Neural cell (in vitro differentiated cells): Measurements from ENCODE around the gene CA6. TPM values are rescaled to one million over a fixed set of nuclear protein-coding genes. Genes with fewer than 3 reads are reported as not detected.
A peak's percentile ranks its signal among the peaks of the same experiment; 100 is the strongest.

Experiments used
- H2AFZ ChIP-seq: fragments of 200-600, 300-800 bp; sonication (generic), shearing (Covaris generic); 2 replicates; pipeline ENCODE4 v1.6.0; 2014; ENCODE audit warnings: low read depth, mild to moderate bottlenecking, antibody characterized with exemption, low read length, moderate library complexity
- H3F3A ChIP-seq: fragments of 200-600 bp; shearing (Covaris generic); 2 replicates; pipeline ENCODE4 v1.6.1; 2016; ENCODE audit warnings: mild to moderate bottlenecking, moderate library complexity, mixed read lengths, antibody characterized with exemption, low read length; ENCODE audit not compliant: insufficient read depth, poor library complexity, severe bottlenecking
- H3K27ac ChIP-seq: fragments of 200-600, 300-800 bp; sonication (generic), shearing (Covaris generic); 2 replicates; pipeline ENCODE4 v1.5.1; 2014; ENCODE audit warnings: mild to moderate bottlenecking, low read length, moderate library complexity
- H3K27me3 ChIP-seq: fragments of 300-800, 200-600 bp; sonication (generic), shearing (Covaris generic); 2 replicates; pipeline ENCODE4 v1.6.0; 2014; ENCODE audit warnings: mild to moderate bottlenecking, low read depth, low read length, moderate library complexity; ENCODE audit not compliant: insufficient read depth
- H3K36me3 ChIP-seq: fragments of 300-800, 200-600 bp; sonication (generic), shearing (Covaris generic); 2 replicates; pipeline ENCODE4 v1.5.1; 2014; ENCODE audit warnings: mild to moderate bottlenecking, antibody characterized with exemption, low read length, moderate library complexity; ENCODE audit not compliant: insufficient read depth
- H3K4me2 ChIP-seq: fragments of 300-800, 200-600 bp; sonication (generic), shearing (Covaris generic); 2 replicates; pipeline ENCODE4 v1.6.0; 2014; ENCODE audit warnings: mild to moderate bottlenecking, low read length
- H3K4me3 ChIP-seq: fragments of 300-800, 200-600 bp; sonication (generic), shearing (Covaris generic); 2 replicates; pipeline ENCODE4 v1.5.1; 2014; ENCODE audit warnings: mild to moderate bottlenecking, low read length, moderate library complexity
- H3K79me2 ChIP-seq: fragments of 200-600 bp; shearing (Covaris generic); replicated peaks from 2 replicates; pipeline ENCODE4 v1.6.0; 2014; ENCODE audit warnings: mild to moderate bottlenecking, low read length, moderate library complexity; ENCODE audit not compliant: insufficient read depth
- H3K9ac ChIP-seq: fragments of 300-800, 200-600 bp; sonication (generic), shearing (Covaris generic); 2 replicates; pipeline ENCODE4 v1.6.1; 2016; ENCODE audit warnings: mild to moderate bottlenecking, low read length, mixed read lengths
- H3K9me2 ChIP-seq: fragments of 200-600 bp; shearing (Covaris generic); 2 replicates; pipeline ENCODE4 v1.6.1; 2016; ENCODE audit warnings: mild to moderate bottlenecking, low read length, mixed read lengths; ENCODE audit not compliant: insufficient read depth
- H3K9me3 ChIP-seq: fragments of 200-600, 300-800 bp; sonication (generic), shearing (Covaris generic); 2 replicates; pipeline ENCODE4 v1.6.1; 2016; ENCODE audit warnings: mild to moderate bottlenecking, mixed run types, low read length, moderate library complexity, mixed read lengths
- H4K20me1 ChIP-seq: fragments of 200-600 bp; shearing (Covaris generic); 2 replicates; pipeline ENCODE4 v1.6.1; 2016; ENCODE audit warnings: mild to moderate bottlenecking, mixed run types; ENCODE audit not compliant: insufficient read depth
- EP300 ChIP-seq: fragments of 450-650 bp; conservative IDR thresholded peaks from 2 replicates; pipeline ENCODE4 v1.6.1; 2014; ENCODE audit warnings: antibody characterized with exemption, mild to moderate bottlenecking, moderate library complexity; ENCODE audit not compliant: poor library complexity, severe bottlenecking
- EZH2 ChIP-seq: fragments of 200-600, 300-800 bp; shearing (Covaris generic), sonication (generic); IDR thresholded peaks from 2 replicates; pipeline ENCODE4 v1.6.1; 2014; ENCODE audit warnings: antibody characterized with exemption, low read length, borderline replicate concordance, mild to moderate bottlenecking; ENCODE audit not compliant: insufficient read depth, poor library complexity, severe bottlenecking
- MXI1 ChIP-seq: fragments of 450-650 bp; conservative IDR thresholded peaks from 2 replicates; pipeline ENCODE4 v1.6.1; 2014; ENCODE audit warnings: antibody characterized with exemption, mild to moderate bottlenecking; ENCODE audit not compliant: poor library complexity, severe bottlenecking
- POLR2AphosphoS5 ChIP-seq: IDR thresholded peaks from 2 replicates; pipeline ENCODE4 v1.6.1; 2012
- RAD21 ChIP-seq: fragments of 450-650 bp; conservative IDR thresholded peaks from 2 replicates; pipeline ENCODE4 v1.6.1; 2014; ENCODE audit warnings: antibody characterized with exemption, mild to moderate bottlenecking, moderate library complexity
- SMC3 ChIP-seq: fragments of 450-650 bp; conservative IDR thresholded peaks from 2 replicates; pipeline ENCODE4 v1.6.1; 2014; ENCODE audit warnings: antibody characterized with exemption, mild to moderate bottlenecking, moderate library complexity; ENCODE audit not compliant: poor library complexity
- TAF1 ChIP-seq: IDR thresholded peaks from 2 replicates; pipeline ENCODE4 v1.6.1; 2012; ENCODE audit warnings: low read depth
- polyA plus RNA-seq: library from polyadenylated mRNA; depleted of rRNA; stranded (reverse); fragments of >200 nt; gene quantifications from 2 replicates; pipeline ENCODE4 v1.2.3, GENCODE V29; 2014
- TF ChIP-seq, protein P1 (sequence below): IDR thresholded peaks from 2 replicates; pipeline ENCODE4 v1.6.1; 2012; ENCODE audit warnings: borderline replicate concordance
- TF ChIP-seq, protein P2 (sequence below): fragments of 450-650 bp; IDR thresholded peaks from 2 replicates; pipeline ENCODE4 v1.5.1; 2014; ENCODE audit warnings: antibody characterized with exemption, mild to moderate bottlenecking, moderate library complexity; ENCODE audit not compliant: poor library complexity, severe bottlenecking

Gene CA6
- polyA plus RNA-seq, 1 donor from 2014 or later = not detected

DNA sequence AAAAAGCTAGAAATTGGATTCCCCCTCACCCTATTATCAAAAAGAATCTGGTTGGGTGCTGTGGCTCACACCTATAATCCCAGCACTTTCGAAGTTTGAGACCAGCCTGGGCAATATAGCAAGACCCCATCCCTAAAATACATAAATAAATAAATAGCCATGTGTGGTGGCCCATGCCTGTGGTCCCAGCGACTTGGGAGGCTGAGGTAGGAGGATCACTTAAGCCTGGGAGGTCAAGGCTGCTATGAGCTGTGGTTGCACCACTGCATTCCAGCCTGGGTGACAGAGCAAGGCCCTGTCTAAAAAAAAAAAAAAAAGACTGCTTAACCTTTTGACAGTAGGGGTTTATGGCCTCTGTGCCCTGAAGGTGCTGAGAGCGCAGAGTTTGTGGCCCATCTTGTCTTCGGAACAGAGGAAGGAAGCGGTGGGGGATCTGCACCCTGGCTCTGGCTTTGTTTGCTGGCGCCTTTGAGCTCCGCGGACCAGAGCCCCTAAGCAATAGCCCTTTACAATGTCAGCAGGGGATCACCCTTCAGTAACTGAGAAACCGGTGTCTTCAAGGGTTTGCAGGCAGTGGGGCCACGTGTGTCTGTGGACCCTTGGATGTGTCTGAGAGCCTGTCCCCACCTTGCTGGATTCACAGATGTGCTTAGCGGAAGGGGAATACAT is 58.5 kb downstream of the CA6 start:
- H3K27ac ChIP-seq = no peak overlapping the region
- TF ChIP-seq EZH2 (no peak), EP300 (no peak), TAF1 (no peak), POLR2AphosphoS5 (no peak)
- no peaks in the 10 kb centered on the region for H3K27me3 ChIP-seq
- no peaks in the 10 kb centered on the region for H3K36me3 ChIP-seq
- H3K9ac ChIP-seq = no peak overlapping the region
- H3K4me3 ChIP-seq = no peak overlapping the region
- H3K9me3 ChIP-seq = no peaks in the 10 kb centered on the region
- no peaks in the 10 kb centered on the region for H4K20me1 ChIP-seq
- no peaks in the 10 kb centered on the region for H3K79me2 ChIP-seq
- no peak overlapping the region for H3K4me2 ChIP-seq
- no peaks in the 10 kb centered on the region for H3F3A ChIP-seq
- H2AFZ ChIP-seq = no peak overlapping the region
- no peaks in the 10 kb centered on the region for H3K9me2 ChIP-seq

DNA sequence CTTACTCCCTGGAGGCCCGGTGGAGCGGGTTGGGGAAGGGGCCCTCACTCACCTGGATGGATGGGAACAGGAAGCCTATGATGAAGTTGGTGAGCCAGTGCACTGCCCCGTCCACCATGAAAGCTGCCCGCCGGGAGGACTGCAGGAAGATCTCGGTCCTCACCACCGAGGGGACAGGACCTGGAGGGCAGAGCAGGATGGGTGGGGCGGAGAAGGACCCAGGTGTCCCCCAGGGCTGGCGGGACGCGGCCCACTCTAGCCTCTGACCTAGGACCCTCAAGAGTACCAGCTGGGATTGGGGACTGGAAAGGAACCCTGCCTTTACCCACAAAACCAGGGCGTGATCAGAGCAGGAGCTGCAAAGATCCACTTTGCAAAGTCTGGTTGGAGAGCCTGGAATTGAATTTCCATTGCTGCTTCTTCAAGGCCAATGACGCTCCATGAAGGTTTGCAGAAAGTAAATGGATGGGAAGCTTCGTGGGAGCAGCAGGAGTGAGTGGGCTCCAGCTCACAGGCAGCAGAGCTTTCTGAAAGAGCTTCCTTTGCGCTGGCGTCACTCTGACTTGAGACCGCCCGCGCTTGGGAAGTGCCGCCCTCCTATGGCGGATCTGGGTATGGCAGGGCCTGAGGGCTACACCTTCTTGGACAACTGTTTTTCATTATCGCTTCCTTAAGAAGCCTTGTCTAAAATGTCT is 59.2 kb downstream of the CA6 start:
- Histone ChIP-seq H3K4me2 (no peak overlapping the region), H3K4me3 (no peak overlapping the region), H3K9me2 (no peaks in the 10 kb centered on the region), H3K27ac (no peak overlapping the region), H3K9me3 (no peaks in the 10 kb centered on the region), H3K36me3 (no peaks in the 10 kb centered on the region), H2AFZ (no peak overlapping the region), H3F3A (no peaks in the 10 kb centered on the region), H3K9ac (no peak overlapping the region), H3K79me2 (no peaks in the 10 kb centered on the region), H3K27me3 (no peaks in the 10 kb centered on the region), H4K20me1 (no peaks in the 10 kb centered on the region)
- TF ChIP-seq, protein P1, sequence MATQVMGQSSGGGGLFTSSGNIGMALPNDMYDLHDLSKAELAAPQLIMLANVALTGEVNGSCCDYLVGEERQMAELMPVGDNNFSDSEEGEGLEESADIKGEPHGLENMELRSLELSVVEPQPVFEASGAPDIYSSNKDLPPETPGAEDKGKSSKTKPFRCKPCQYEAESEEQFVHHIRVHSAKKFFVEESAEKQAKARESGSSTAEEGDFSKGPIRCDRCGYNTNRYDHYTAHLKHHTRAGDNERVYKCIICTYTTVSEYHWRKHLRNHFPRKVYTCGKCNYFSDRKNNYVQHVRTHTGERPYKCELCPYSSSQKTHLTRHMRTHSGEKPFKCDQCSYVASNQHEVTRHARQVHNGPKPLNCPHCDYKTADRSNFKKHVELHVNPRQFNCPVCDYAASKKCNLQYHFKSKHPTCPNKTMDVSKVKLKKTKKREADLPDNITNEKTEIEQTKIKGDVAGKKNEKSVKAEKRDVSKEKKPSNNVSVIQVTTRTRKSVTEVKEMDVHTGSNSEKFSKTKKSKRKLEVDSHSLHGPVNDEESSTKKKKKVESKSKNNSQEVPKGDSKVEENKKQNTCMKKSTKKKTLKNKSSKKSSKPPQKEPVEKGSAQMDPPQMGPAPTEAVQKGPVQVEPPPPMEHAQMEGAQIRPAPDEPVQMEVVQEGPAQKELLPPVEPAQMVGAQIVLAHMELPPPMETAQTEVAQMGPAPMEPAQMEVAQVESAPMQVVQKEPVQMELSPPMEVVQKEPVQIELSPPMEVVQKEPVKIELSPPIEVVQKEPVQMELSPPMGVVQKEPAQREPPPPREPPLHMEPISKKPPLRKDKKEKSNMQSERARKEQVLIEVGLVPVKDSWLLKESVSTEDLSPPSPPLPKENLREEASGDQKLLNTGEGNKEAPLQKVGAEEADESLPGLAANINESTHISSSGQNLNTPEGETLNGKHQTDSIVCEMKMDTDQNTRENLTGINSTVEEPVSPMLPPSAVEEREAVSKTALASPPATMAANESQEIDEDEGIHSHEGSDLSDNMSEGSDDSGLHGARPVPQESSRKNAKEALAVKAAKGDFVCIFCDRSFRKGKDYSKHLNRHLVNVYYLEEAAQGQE = no peak
- TF ChIP-seq SMC3 (peak; percentile 56), EZH2 (no peak), EP300 (no peak), TAF1 (no peak), RAD21 (peak; percentile 58), MXI1 (no peak), POLR2AphosphoS5 (no peak)
- TF ChIP-seq, protein P2, sequence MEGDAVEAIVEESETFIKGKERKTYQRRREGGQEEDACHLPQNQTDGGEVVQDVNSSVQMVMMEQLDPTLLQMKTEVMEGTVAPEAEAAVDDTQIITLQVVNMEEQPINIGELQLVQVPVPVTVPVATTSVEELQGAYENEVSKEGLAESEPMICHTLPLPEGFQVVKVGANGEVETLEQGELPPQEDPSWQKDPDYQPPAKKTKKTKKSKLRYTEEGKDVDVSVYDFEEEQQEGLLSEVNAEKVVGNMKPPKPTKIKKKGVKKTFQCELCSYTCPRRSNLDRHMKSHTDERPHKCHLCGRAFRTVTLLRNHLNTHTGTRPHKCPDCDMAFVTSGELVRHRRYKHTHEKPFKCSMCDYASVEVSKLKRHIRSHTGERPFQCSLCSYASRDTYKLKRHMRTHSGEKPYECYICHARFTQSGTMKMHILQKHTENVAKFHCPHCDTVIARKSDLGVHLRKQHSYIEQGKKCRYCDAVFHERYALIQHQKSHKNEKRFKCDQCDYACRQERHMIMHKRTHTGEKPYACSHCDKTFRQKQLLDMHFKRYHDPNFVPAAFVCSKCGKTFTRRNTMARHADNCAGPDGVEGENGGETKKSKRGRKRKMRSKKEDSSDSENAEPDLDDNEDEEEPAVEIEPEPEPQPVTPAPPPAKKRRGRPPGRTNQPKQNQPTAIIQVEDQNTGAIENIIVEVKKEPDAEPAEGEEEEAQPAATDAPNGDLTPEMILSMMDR = peak; percentile 69
